ENCODE measurements around the gene EML1. TPM values are rescaled to one million over a fixed set of nuclear protein-coding genes. Genes with fewer than 3 reads are reported as not detected.

EML1 gene
- total RNA-seq, 1 donor from 2014 or later: 33.3 TPM

DNA sequence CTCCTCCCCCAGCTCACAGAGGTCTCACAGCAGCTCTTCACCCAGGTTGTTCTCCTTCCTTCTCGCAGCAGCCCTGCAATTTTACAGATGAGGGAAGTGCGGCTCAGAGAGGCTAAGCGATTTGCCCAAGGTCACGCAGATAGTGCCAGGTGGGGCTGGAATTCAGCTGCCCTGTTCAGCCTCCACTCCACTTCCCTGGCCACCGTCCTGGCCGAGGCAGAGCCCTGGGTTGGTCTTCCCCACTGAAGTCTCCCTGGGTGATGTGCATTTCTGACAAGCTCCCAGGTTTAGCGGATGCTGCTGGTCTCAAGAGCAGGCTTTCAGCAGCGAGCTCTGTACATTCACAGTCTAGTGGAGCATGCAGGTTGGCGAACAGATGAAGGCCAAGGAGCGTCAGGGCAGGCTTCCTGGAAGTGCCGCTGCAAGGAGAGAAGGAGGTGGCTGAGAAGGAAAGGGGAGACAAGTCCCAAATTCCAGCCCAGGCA lies 28.9 kb upstream of the EML1 start:
- TF ChIP-seq, protein P1, sequence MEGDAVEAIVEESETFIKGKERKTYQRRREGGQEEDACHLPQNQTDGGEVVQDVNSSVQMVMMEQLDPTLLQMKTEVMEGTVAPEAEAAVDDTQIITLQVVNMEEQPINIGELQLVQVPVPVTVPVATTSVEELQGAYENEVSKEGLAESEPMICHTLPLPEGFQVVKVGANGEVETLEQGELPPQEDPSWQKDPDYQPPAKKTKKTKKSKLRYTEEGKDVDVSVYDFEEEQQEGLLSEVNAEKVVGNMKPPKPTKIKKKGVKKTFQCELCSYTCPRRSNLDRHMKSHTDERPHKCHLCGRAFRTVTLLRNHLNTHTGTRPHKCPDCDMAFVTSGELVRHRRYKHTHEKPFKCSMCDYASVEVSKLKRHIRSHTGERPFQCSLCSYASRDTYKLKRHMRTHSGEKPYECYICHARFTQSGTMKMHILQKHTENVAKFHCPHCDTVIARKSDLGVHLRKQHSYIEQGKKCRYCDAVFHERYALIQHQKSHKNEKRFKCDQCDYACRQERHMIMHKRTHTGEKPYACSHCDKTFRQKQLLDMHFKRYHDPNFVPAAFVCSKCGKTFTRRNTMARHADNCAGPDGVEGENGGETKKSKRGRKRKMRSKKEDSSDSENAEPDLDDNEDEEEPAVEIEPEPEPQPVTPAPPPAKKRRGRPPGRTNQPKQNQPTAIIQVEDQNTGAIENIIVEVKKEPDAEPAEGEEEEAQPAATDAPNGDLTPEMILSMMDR (IDR thresholded peaks at IDR 0.05; ENCODE audit: borderline replicate concordance): no peak
- Histone ChIP-seq H3K27me3 (ENCODE audit: low read depth) (no peaks in the 10 kb centered on the region), H3K27ac (replicated peaks) (no peak overlapping the region), H3K4me3 (no peak overlapping the region), H3K4me1 (peaks cover 48% of the 10 kb centered on the region), H3K36me3 (no peaks in the 10 kb centered on the region), H3K9me3 (replicated peaks) (no peaks in the 10 kb centered on the region)
- intact Hi-C loops (cut with micrococcal nuclease): no loop called here
- no peak for DNase-seq

DNA sequence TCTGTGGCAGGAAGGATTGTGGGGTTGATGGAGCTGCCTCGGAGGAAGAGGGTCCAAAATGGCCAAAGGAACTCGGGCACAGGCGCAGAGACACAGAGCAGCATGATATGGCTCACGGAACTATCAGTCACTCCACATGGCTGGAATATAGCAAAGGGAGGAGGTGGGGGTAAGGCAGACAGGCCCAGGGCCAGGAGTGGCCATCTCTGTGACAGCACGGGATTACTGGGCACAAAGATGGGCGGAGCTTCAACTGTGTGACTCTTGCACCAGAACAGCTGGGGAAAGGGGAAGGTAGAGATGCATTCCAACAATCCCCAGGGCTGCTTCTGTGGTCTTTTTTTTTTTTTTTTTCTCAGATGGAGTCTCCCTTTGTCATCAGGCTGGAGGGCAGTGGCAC lies 24.8 kb upstream of the EML1 start:
- no peaks in the 10 kb centered on the region for H3K27me3 ChIP-seq (ENCODE audit: low read depth)

DNA sequence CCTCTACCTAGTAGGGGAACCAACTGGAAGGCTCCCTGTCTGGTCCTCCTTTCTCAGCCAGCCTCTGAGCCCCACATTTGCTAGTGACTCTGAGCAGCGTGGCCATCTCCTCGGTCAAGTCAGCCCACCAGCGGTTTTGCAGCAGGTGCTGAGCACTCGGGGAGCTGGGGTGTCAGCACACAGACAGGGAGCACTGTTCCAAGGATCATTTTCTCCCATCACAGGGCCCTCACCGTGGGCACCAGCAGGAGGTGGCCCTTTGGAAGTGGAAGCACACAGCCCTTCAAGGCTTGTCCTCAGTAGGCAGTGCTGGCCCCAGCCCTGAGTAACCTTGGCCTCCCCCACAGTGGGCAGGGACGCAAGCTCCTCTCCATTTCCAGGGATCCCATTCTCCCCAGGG lies 24.1 kb upstream of the EML1 start:
- H3K4me3 ChIP-seq: no peak overlapping the region
- no peak for DNase-seq
- H3K36me3 ChIP-seq: no peaks in the 10 kb centered on the region
- no peaks in the 10 kb centered on the region for H3K27me3 ChIP-seq (ENCODE audit: low read depth)
- no peak overlapping the region for H3K27ac ChIP-seq (replicated peaks)
- TF ChIP-seq, protein P1 (IDR thresholded peaks at IDR 0.05; ENCODE audit: borderline replicate concordance): no peak
- intact Hi-C loops (cut with micrococcal nuclease): no loop called here
- H3K9me3 ChIP-seq (replicated peaks): no peaks in the 10 kb centered on the region
- peaks cover 37% of the 10 kb centered on the region for H3K4me1 ChIP-seq

More for the DNA sequence above, 24.8 kb upstream of the EML1 start:
- H3K4me1 ChIP-seq: peaks cover 31% of the 10 kb centered on the region
- TF ChIP-seq, protein P1 (IDR thresholded peaks at IDR 0.05; ENCODE audit: borderline replicate concordance): no peak
- H3K27ac ChIP-seq (replicated peaks): no peak overlapping the region
- no peaks in the 10 kb centered on the region for H3K9me3 ChIP-seq (replicated peaks)
- no peak overlapping the region for H3K4me3 ChIP-seq
- H3K36me3 ChIP-seq: no peaks in the 10 kb centered on the region
- no peak for DNase-seq
- intact Hi-C loops (cut with micrococcal nuclease): no loop called here

DNA sequence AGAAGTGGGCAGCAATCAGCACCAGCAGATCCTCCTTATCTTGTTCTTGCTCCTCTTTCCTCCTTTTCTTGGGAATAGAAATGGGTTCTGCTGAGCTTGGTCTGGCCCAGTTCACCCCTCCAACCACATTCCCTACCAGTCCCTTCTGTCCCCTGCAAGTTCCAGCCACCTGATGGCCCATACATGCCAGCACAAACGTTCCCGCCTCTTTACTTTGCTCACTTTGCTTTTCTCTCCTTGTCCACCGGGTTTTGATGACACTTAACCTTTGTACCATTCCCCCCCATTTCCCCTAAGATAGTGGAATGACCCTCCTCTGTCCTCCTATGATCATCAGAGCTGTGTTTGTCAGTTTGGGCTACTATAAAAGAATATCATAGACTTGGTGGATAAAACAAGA lies 23.4 kb upstream of the EML1 start:
- Histone ChIP-seq H3K4me1 (peaks cover 44% of the 10 kb centered on the region), H3K27me3 (ENCODE audit: low read depth) (no peaks in the 10 kb centered on the region), H3K36me3 (no peaks in the 10 kb centered on the region), H3K4me3 (no peak overlapping the region), H3K27ac (replicated peaks) (no peak overlapping the region), H3K9me3 (replicated peaks) (no peaks in the 10 kb centered on the region)
- DNase-seq: no peak
- intact Hi-C loops (cut with micrococcal nuclease): no loop called here
- TF ChIP-seq, protein P1 (IDR thresholded peaks at IDR 0.05; ENCODE audit: borderline replicate concordance): no peak

DNA sequence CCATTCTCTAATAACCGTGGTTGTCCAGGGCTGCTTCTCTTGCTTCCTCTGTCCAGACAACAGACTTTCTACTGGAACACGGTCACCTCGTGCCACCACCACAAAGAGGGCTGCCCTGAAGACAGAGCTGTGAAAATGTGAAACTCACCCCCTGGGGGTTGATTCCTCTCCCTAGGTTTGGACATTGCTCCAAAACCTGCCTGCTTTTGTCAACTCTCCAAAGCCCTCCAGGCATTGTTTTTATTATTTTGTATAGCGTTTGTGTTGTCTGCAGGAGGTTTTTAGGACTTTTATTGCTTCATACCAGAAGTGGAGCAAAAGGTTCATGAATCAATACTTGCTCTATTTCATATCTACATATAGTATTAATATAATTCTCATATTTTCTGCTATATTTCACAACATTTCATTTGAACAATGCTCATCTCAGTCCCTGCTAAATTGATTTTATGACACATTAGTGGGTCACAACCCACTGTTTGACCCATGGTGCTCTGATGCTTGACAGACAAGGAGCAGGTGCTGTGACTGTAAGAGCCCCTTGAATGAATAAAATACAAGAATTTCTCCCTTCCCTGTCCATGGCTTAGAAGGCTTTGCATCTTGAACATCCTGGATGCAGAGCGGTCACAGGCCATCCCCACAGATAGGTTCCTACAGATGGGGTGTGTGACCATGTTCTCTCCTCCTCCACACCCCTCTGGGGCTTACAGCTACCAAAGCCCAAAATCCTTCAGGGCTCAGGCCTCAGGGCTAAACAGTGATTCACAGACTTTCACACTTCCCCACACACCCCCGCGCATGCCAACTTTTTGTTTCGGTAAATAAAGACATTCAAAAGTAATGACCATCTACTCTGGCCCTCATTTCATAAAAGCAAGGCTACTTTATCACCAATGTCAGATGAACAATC lies 20.6 kb upstream of the EML1 start:
- Histone ChIP-seq H3K27me3 (ENCODE audit: low read depth) (no peaks in the 10 kb centered on the region), H3K27ac (replicated peaks) (no peak overlapping the region), H3K36me3 (no peaks in the 10 kb centered on the region), H3K9me3 (replicated peaks) (no peaks in the 10 kb centered on the region), H3K4me1 (peaks cover 36% of the 10 kb centered on the region), H3K4me3 (no peak overlapping the region)
- intact Hi-C loops (cut with micrococcal nuclease): no loop called here
- TF ChIP-seq, protein P1 (IDR thresholded peaks at IDR 0.05; ENCODE audit: borderline replicate concordance): no peak
- no peak for DNase-seq
